Measurements from ENCODE around the gene CASP7.
A peak's percentile ranks its signal among the peaks of the same experiment; 100 is the strongest.

Gene CASP7

GRCh38 chr10:113666682-113667252, 12.9 kb upstream of the CASP7 start:
- DNase-seq, result no peak

GRCh38 chr10:113680190-113681111, 739 bp downstream of the CASP7 start:
- DNase-seq, result no peak

- no peak for DNase-seq
Measured at GRCh38 chr10:113681533-113682470, 2.1 kb downstream of the CASP7 start.

GRCh38 chr10:113683300-113683699, 3.6 kb downstream of the CASP7 start:
- DNase-seq, result no peak

GRCh38 chr10:113686028-113686427, 6.3 kb downstream of the CASP7 start:
- no peak for DNase-seq

GRCh38 chr10:113687037-113687436, 7.3 kb downstream of the CASP7 start:
- DNase-seq, result no peak

- no peak for DNase-seq
Measured at GRCh38 chr10:113689057-113689456, 9.3 kb downstream of the CASP7 start.

GRCh38 chr10:113689574-113689973, 9.9 kb downstream of the CASP7 start:
- no peak for DNase-seq

- no peak for DNase-seq
Measured at GRCh38 chr10:113690749-113691148, 11.0 kb downstream of the CASP7 start.

GRCh38 chr10:113691381-113691780, 11.7 kb downstream of the CASP7 start:
- no peak for DNase-seq

GRCh38 chr10:113692271-113692670, 12.6 kb downstream of the CASP7 start:
- no peak for DNase-seq

GRCh38 chr10:113693348-113693747, 13.6 kb downstream of the CASP7 start:
- DNase-seq, result no peak

- no peak for DNase-seq
Measured at GRCh38 chr10:113695691-113696090, 16.0 kb downstream of the CASP7 start.

GRCh38 chr10:113697595-113697994, 17.9 kb downstream of the CASP7 start:
- no peak for DNase-seq

GRCh38 chr10:113704637-113705343, 25.1 kb downstream of the CASP7 start:
- peak; percentile 9 for DNase-seq

- DNase-seq, result no peak
Measured at GRCh38 chr10:113705344-113705652, 25.6 kb downstream of the CASP7 start.

- no peak for DNase-seq
Measured at GRCh38 chr10:113706623-113707022, 26.9 kb downstream of the CASP7 start.

GRCh38 chr10:113708640-113709039, 28.9 kb downstream of the CASP7 start:
- DNase-seq, result no peak

GRCh38 chr10:113709221-113709838, 29.6 kb downstream of the CASP7 start:
- DNase-seq, result no peak

GRCh38 chr10:113711142-113711541, 31.4 kb downstream of the CASP7 start:
- DNase-seq, result no peak

GRCh38 chr10:113712024-113712423, 32.3 kb downstream of the CASP7 start:
- no peak for DNase-seq
